ENCODE results near the gene ZNF169. TPM values are rescaled to one million over a fixed set of nuclear protein-coding genes. Genes with fewer than 3 reads are reported as not detected.
"Not testable (repeated sequence)": the region's sequence is repeated elsewhere in the genome, so short reads cannot be mapped to it uniquely, and the experiment has no call there.

Gene ZNF169
- total and polyA plus RNA-seq, 2 experiments from 2014 or later, result 3.1 to 7.9 TPM

GRCh38 chr9:94341703-94342102, 82.6 kb downstream of the ZNF169 start:
- not testable (repeated sequence) for H3K9me2 ChIP-seq (ENCODE audit: insufficient read depth); H3K36me3 Mint-ChIP-seq (ENCODE audit: low read depth); H3K9me3 Mint-ChIP-seq; H3K4me1 ChIP-seq (ENCODE audit: insufficient read depth); ATAC-seq; H3K4me2 ChIP-seq; H4K20me1 ChIP-seq (replicated peaks; ENCODE audit: insufficient read depth); H3K27ac ChIP-seq (ENCODE audit: low read depth); H3K27me3 Mint-ChIP-seq (ENCODE audit: insufficient read depth, low read depth, poor library complexity); H2AFZ ChIP-seq; DNase-seq (ENCODE audit: low spot score); H3F3A ChIP-seq (replicated peaks; ENCODE audit: low read depth); H3K79me2 ChIP-seq (replicated peaks; ENCODE audit: insufficient read depth); H3K4me3 ChIP-seq; H3K4me1 Mint-ChIP-seq; H3K27ac Mint-ChIP-seq; H3K4me3 Mint-ChIP-seq; H3K27me3 ChIP-seq (ENCODE audit: insufficient read depth); H3K36me3 ChIP-seq (ENCODE audit: insufficient read depth)

DNA sequence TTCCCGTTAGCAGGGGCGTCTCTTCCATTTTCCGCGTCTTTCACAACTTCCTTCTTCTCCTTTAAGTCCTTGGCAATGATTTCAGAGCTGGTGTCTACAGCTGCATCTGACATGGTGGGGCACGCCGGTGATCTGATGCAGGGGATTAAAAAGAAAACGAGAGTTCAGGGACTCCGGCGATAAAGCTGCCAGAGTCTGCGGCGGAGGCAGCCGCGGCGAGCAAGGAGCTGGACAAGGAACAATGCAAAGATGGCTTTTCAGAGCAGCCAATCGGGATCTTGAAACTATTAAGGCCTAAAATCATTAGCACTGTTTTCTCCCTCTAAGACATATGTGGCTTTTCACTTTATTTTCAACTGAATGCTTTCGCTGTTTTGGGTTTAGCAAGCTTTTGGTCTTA, 88.4 kb downstream of the ZNF169 start:
- not testable (repeated sequence) for H3K4me1 Mint-ChIP-seq; H3K27me3 ChIP-seq (ENCODE audit: insufficient read depth); H3K4me3 ChIP-seq; H2AFZ ChIP-seq; H3K27ac Mint-ChIP-seq; H3K9me3 Mint-ChIP-seq; H3K4me3 Mint-ChIP-seq; H3F3A ChIP-seq (replicated peaks; ENCODE audit: low read depth); H3K27me3 Mint-ChIP-seq (ENCODE audit: insufficient read depth, low read depth, poor library complexity); H3K4me1 ChIP-seq (ENCODE audit: insufficient read depth); H3K9me2 ChIP-seq (ENCODE audit: insufficient read depth); H3K4me2 ChIP-seq; DNase-seq (ENCODE audit: low spot score); H3K27ac ChIP-seq (ENCODE audit: low read depth); H3K79me2 ChIP-seq (replicated peaks; ENCODE audit: insufficient read depth); H3K36me3 ChIP-seq (ENCODE audit: insufficient read depth); H3K36me3 Mint-ChIP-seq (ENCODE audit: low read depth); H4K20me1 ChIP-seq (replicated peaks; ENCODE audit: insufficient read depth); ATAC-seq

DNA sequence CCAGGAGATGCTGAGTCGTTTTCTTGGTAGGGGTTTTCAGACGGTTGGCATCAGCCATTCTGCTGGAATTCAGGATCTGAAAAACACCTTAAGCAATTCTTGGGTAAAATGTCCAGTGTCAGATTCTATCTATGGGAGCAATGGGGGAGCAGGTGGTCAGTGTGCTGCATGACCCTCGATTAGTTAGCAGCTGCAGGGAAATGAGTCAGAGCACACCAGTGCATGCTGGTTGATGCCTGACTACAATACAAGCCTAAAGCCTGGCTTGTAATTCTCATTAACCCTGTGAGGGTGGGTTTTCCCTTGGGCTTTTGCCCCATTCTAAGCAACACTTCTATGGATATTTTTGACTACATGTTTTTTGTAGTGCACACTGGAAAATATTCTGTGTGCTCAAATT, 89.7 kb downstream of the ZNF169 start:
- H3K9me3 Mint-ChIP-seq; H3K36me3 ChIP-seq (ENCODE audit: insufficient read depth); H2AFZ ChIP-seq; H3K4me1 Mint-ChIP-seq; H3K27me3 ChIP-seq (ENCODE audit: insufficient read depth); H3K4me3 ChIP-seq; H3K27ac Mint-ChIP-seq; H4K20me1 ChIP-seq (replicated peaks; ENCODE audit: insufficient read depth); H3K4me2 ChIP-seq; DNase-seq (ENCODE audit: low spot score); H3K4me1 ChIP-seq (ENCODE audit: insufficient read depth); H3K27me3 Mint-ChIP-seq (ENCODE audit: insufficient read depth, low read depth, poor library complexity); H3K79me2 ChIP-seq (replicated peaks; ENCODE audit: insufficient read depth); H3K27ac ChIP-seq (ENCODE audit: low read depth); H3K4me3 Mint-ChIP-seq; H3F3A ChIP-seq (replicated peaks; ENCODE audit: low read depth); ATAC-seq; H3K36me3 Mint-ChIP-seq (ENCODE audit: low read depth); H3K9me2 ChIP-seq (ENCODE audit: insufficient read depth): not testable (repeated sequence)

Other genes with a start within 250 kb of the ZNF169 start
- gene PTPDC1, start 174.8 kb upstream of the ZNF169 start, total RNA-seq (2014; rRNA removed; shearing (Covaris generic)), result 10.0 and 10.6 TPM in 2 replicates
- gene PTPDC1, start 174.8 kb upstream of the ZNF169 start, polyA plus RNA-seq (2016; fragmentation: Nextera tagmentation; extraction: Ambion mirVana), result 3.8 and 4.3 TPM in 2 replicates
- 0.45 TPM in 1 of 2 replicates, not detected in the other for gene NUTM2F, start 69.3 kb downstream of the ZNF169 start, total RNA-seq (2014; rRNA removed; shearing (Covaris generic))
- 0.19 TPM in 1 of 2 replicates, not detected in the other for gene NUTM2F, start 69.3 kb downstream of the ZNF169 start, polyA plus RNA-seq (2016; fragmentation: Nextera tagmentation; extraction: Ambion mirVana)